ENCODE results near the gene YWHAQ.

GRCh38 chr2:9653485-9654271 is 22.9 kb upstream of the YWHAQ start:
- TF ChIP-seq CTCF (IDR thresholded peaks at IDR 0.05) (no peak), POLR2A (IDR thresholded peaks at IDR 0.05) (no peak)

Data from testis (tissue), 2 donors.